Colonic mucosa (tissue), 4 donors: ENCODE measurements around the gene PIK3R6. TPM values are rescaled to one million over a fixed set of nuclear protein-coding genes. Genes with fewer than 3 reads are reported as not detected.

Experiments used
- DNase-seq: peaks from one replicate; pipeline ENCODE4 v3.0.0-alpha.2; 2020
- H3K27ac ChIP-seq: fragments of 200-600 bp; one replicate; pipeline ENCODE4 v1.8.0; 2021
- H3K27me3 ChIP-seq: fragments of 200-600 bp; one replicate; pipeline ENCODE4 v1.8.0; 2021
- H3K36me3 ChIP-seq: fragments of 200-600 bp; one replicate; pipeline ENCODE4 v1.8.0; 2021
- H3K4me1 ChIP-seq: fragments of 200-600 bp; one replicate; pipeline ENCODE4 v1.8.0; 2021; ENCODE audit warnings: mild to moderate bottlenecking
- H3K4me3 ChIP-seq: fragments of 200-600 bp; one replicate; pipeline ENCODE4 v1.8.0; 2021
- H3K9ac ChIP-seq, 2 donors: one replicate each; pipeline ENCODE4 v1.7.0; 2013; ENCODE audit warnings: control low read depth in 2 of 2, low read depth in 2 of 2, low read length in 2 of 2
- H3K9me3 ChIP-seq: fragments of 200-600 bp; one replicate; pipeline ENCODE4 v1.8.0; 2021
- intact Hi-C: fragments of 100-400 bp; cut with DNase I; formaldehyde crosslinking; loops from one replicate; pipeline ENCODE4 v1.14.1; 2022
- total RNA-seq, 2 donors: library from RNA; stranded (reverse); fragmentation: NEBNext Ultra II Directional in 1 of 2; extraction: Animal tissue kit (Norgen Biotek cat#: 25700) in 1 of 2; gene quantifications; one replicate each; pipeline ENCODE4 v1.2.1, GENCODE V29; 2021
- TF ChIP-seq, protein P1 (sequence below): fragments of 200-600 bp; IDR thresholded peaks from one replicate; pipeline ENCODE4 v1.8.0; 2022; ENCODE audit warnings: antibody characterized with exemption, mild to moderate bottlenecking
- donor health status: healthy.
- donor health status: DM: no; HTN: no; CAD: no.
- donor health status: DM: no; HTN: no; CAD: no.

PIK3R6 gene
- total RNA-seq, 2 donors from 2014 or later = 0.61 to 0.96 TPM

DNA sequence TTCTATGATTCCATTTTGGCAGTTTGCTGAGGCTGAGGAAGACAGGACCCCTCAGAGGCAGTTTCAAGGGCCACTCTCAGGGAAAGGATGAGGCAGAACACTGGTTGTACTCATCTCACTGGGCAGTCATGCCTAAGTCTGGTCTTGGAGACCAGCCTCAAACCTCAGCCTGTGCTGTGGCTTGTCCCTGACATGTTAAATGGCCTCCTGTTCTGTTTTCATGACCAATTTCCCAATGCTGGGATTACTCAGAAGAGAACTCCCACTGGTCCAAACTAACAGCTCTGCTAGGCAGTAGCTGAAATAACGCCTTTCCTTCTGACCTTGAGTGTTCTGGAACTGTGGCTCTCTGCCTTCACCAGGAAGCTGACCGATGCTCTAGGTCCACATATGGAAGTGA lies 100.7 kb downstream of the PIK3R6 start:
- DNase-seq = no peak
- Histone ChIP-seq H3K9ac (no peak overlapping the region), H3K27me3 (no peaks in the 10 kb centered on the region), H3K4me3 (no peak overlapping the region), H3K36me3 (no peaks in the 10 kb centered on the region), H3K27ac (no peak overlapping the region), H3K4me1 (no peaks in the 10 kb centered on the region), H3K9me3 (no peaks in the 10 kb centered on the region)
- TF ChIP-seq, protein P1, sequence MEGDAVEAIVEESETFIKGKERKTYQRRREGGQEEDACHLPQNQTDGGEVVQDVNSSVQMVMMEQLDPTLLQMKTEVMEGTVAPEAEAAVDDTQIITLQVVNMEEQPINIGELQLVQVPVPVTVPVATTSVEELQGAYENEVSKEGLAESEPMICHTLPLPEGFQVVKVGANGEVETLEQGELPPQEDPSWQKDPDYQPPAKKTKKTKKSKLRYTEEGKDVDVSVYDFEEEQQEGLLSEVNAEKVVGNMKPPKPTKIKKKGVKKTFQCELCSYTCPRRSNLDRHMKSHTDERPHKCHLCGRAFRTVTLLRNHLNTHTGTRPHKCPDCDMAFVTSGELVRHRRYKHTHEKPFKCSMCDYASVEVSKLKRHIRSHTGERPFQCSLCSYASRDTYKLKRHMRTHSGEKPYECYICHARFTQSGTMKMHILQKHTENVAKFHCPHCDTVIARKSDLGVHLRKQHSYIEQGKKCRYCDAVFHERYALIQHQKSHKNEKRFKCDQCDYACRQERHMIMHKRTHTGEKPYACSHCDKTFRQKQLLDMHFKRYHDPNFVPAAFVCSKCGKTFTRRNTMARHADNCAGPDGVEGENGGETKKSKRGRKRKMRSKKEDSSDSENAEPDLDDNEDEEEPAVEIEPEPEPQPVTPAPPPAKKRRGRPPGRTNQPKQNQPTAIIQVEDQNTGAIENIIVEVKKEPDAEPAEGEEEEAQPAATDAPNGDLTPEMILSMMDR = no peak
- intact Hi-C loops = no loop called here

DNA sequence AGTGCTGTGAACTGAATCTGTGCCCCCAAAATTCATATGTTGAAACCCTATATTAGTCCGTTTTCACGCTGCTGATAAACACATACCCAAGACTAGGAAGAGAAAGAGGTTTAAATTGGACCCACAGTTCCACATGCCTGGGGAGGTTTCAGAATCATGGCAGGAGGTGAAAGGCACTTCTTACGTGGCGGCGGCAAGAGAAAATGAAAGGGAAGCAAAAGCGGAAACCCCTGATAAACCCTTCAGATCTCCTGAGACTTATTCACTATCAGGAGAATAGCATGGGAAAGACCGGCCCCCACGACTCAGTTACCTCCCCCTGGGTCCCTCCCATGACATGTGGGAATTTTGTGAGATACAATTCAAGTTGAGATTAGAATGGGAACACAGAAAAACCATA lies 105.5 kb downstream of the PIK3R6 start:
- TF ChIP-seq, protein P1 = no peak
- no peaks in the 10 kb centered on the region for H3K4me1 ChIP-seq
- H3K4me3 ChIP-seq = no peak overlapping the region
- intact Hi-C loops = no loop called here
- no peak for DNase-seq
- H3K36me3 ChIP-seq = no peaks in the 10 kb centered on the region
- H3K27ac ChIP-seq = no peak overlapping the region
- H3K9ac ChIP-seq = no peak overlapping the region
- H3K9me3 ChIP-seq = no peaks in the 10 kb centered on the region
- no peaks in the 10 kb centered on the region for H3K27me3 ChIP-seq

DNA sequence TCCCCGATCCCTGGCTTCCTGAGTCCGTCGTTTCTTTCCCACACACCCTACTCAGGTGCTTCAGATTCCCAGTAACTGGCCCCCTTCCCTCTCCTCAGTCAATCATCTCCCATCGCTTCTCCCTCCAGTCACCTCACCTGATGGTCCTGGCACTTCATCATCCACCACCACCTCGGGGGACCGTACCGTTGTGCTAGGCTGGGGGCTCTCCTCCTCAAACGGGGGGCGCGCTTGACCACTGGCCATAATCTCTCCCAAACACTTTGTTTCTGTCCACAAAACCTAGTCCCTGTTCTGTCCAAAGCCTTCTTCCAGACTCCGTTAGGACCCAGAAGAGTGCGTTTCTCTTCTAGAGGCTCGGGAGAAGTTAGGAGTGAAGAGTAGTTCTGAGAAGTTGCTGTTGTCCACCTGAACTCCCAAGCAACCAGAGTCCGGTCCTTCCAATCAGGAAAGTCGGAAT lies 109.3 kb downstream of the PIK3R6 start, which contains the start of gene SPDYE4:
TSS of gene SPDYE4 (minus strand) at position 410 of the 460 bp plus-strand sequence. CDS start at position 246, 164 bp downstream.
- H3K27ac ChIP-seq = no peak within 1 kb of the TSS
- DNase-seq = no peak
- H3K9ac ChIP-seq = no peak within 1 kb of the TSS
- H3K4me3 ChIP-seq = no peak within 1 kb of the TSS
- intact Hi-C loops = no loop called here
- no peaks in the 10 kb centered on the region for H3K27me3 ChIP-seq
- TF ChIP-seq, protein P1 = no peak
- H3K36me3 ChIP-seq = no peaks in the 10 kb centered on the region
- no peaks in the 10 kb centered on the region for H3K9me3 ChIP-seq
- no peaks in the 10 kb centered on the region for H3K4me1 ChIP-seq

DNA sequence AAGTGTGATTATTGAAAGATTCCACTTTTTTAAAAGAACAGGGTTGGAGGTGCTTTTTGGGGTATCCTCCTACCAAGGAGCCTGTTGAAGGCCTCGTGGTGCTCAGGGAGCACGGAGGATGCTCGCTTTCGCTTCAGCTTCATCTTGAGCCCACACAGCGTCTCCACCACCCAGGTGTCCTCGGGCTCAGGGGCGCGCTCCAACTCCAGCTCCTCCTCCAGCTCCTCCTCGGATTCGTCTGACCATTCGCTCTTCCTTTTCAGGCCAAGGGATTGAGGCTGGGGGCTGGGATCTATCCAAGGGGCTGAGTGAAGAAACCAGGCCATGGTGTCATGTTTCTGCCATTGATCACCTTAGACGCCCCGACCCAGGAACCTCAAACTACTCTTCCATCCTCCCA lies 110.3 kb downstream of the PIK3R6 start:
- Histone ChIP-seq H3K4me3 (no peak overlapping the region), H3K4me1 (no peaks in the 10 kb centered on the region), H3K9me3 (no peaks in the 10 kb centered on the region), H3K9ac (no peak overlapping the region), H3K27ac (no peak overlapping the region), H3K27me3 (no peaks in the 10 kb centered on the region), H3K36me3 (no peaks in the 10 kb centered on the region)
- intact Hi-C loops = no loop called here
- no peak for DNase-seq
- TF ChIP-seq, protein P1 = no peak

DNA sequence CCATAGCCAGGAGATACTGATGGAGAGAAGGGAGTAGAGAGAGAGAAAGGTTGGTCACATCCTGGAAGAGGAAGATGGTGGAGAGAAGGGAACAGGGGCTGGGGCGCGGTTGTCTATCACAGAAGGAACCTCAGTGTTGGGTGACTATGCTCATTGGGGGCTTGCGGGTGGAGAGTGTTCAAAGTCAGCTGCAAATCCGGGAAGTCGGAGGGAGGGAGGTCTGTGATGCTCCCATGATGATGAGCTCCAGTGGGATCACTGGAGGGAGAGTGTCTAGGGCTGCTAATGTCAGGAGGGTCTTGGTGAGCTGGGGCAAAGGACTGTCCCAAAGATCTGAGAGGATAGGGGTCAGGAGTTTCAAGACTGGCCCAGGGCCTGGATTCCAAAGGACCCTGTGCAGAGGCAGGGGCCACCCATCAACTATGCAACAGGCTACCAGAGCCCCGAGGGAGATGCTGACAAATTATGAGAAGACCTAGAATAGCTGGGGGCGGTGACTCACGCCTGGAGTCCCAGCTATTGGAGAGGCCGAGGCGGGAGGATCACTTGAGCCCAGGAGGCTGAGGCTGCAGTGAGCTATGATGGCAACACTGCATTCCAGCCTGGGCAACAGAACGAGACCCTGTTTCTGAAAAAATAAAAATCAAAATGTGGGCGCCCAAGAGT lies 111.8 kb downstream of the PIK3R6 start:
- no peak overlapping the region for H3K27ac ChIP-seq
- no peak for DNase-seq
- no peaks in the 10 kb centered on the region for H3K4me1 ChIP-seq
- intact Hi-C loops = no loop called here
- H3K27me3 ChIP-seq = no peaks in the 10 kb centered on the region
- no peaks in the 10 kb centered on the region for H3K9me3 ChIP-seq
- H3K9ac ChIP-seq = no peak overlapping the region
- H3K4me3 ChIP-seq = no peak overlapping the region
- TF ChIP-seq, protein P1 = no peak
- no peaks in the 10 kb centered on the region for H3K36me3 ChIP-seq
